KMS-11 (cell line): ENCODE results near the gene CDK10.

Source experiments
- H2AFZ ChIP-seq: fragments of 200-600 bp; sonication (generic); 2 replicates; pipeline ENCODE4 v1.6.1; 2016; ENCODE audit warnings: antibody characterized with exemption, mixed run types, low read depth
- H3K27ac ChIP-seq: fragments of 200-600 bp; sonication (generic); 2 replicates; pipeline ENCODE4 v1.6.1; 2016; ENCODE audit warnings: mild to moderate bottlenecking, mixed run types
- H3K27me3 ChIP-seq: fragments of 200-600 bp; sonication (generic); 2 replicates; pipeline ENCODE4 v1.6.1; 2017; ENCODE audit warnings: mild to moderate bottlenecking, low read depth, mixed run types, moderate library complexity; ENCODE audit not compliant: insufficient read depth
- H3K36me3 ChIP-seq: fragments of 200-600 bp; sonication (generic); 2 replicates; pipeline ENCODE4 v1.6.1; 2017; ENCODE audit warnings: mild to moderate bottlenecking, mixed run types; ENCODE audit not compliant: insufficient read depth
- H3K4me1 ChIP-seq: fragments of 200-600 bp; sonication (generic); 2 replicates; pipeline ENCODE4 v1.6.1; 2016; ENCODE audit warnings: mild to moderate bottlenecking, low read depth, mixed run types; ENCODE audit not compliant: poor library complexity, severe bottlenecking
- H3K4me2 ChIP-seq: fragments of 200-600 bp; sonication (generic); 2 replicates; pipeline ENCODE4 v1.7.0; 2016; ENCODE audit warnings: mild to moderate bottlenecking, mixed run types
- H3K4me3 ChIP-seq: fragments of 200-600 bp; sonication (generic); IDR thresholded peaks from 2 replicates; pipeline ENCODE4 v1.6.1; 2017; ENCODE audit warnings: low read depth, low read length, mixed read lengths; ENCODE audit not compliant: insufficient read depth
- H3K79me2 ChIP-seq: fragments of 200-600 bp; sonication (generic); 2 replicates; pipeline ENCODE4 v1.6.1; 2016; ENCODE audit warnings: low read depth, mixed run types; ENCODE audit not compliant: insufficient read depth
- H3K9ac ChIP-seq: fragments of 200-600 bp; sonication (generic); 2 replicates; pipeline ENCODE4 v1.6.1; 2016; ENCODE audit warnings: mild to moderate bottlenecking, mixed run types
- H4K20me1 ChIP-seq: fragments of 200-600 bp; sonication (generic); 2 replicates; pipeline ENCODE4 v1.6.1; 2016; ENCODE audit warnings: mild to moderate bottlenecking, mixed run types; ENCODE audit not compliant: insufficient read depth
- TF ChIP-seq, protein P1 (sequence below): fragments of 200-600 bp; sonication (generic); conservative IDR thresholded peaks from 2 replicates; pipeline ENCODE4 v1.6.1; 2017; ENCODE audit warnings: low read depth, mild to moderate bottlenecking, antibody characterized with exemption, low read length, moderate library complexity, mixed read lengths

Gene CDK10

DNA sequence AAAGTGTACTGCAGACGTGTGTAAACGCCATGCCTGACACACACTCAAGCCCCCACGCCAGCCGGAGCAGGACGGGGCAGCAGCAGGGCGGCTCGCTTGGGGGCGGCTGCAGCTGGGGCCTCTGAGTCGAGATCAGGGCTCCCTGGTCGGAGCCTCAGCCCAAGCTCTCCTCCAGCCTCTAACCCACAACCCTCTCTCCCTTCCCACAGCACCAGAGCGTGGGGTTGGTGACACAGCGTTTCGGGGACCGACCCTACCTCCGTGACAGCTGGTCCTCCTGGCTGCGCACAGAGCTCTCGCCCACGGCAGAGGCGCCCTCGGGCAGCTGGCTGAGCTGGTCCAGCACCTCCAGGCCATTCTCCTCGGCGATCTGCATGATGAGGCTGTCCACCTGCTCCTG lies 40.2 kb upstream of the CDK10 start:
- Histone ChIP-seq H3K79me2 (no peaks in the 10 kb centered on the region), H3K4me3 (no peak overlapping the region), H3K4me2 (no peak overlapping the region), H3K27me3 (0 out of 2 replicates have a peak, but pooled peaks cover 3% of the 10 kb centered on the region), H2AFZ (no peak overlapping the region), H3K36me3 (no peaks in the 10 kb centered on the region), H3K9ac (no peak overlapping the region), H3K4me1 (peaks cover 14% of the 10 kb centered on the region), H4K20me1 (no peaks in the 10 kb centered on the region), H3K27ac (no peak overlapping the region)
- TF ChIP-seq, protein P1, sequence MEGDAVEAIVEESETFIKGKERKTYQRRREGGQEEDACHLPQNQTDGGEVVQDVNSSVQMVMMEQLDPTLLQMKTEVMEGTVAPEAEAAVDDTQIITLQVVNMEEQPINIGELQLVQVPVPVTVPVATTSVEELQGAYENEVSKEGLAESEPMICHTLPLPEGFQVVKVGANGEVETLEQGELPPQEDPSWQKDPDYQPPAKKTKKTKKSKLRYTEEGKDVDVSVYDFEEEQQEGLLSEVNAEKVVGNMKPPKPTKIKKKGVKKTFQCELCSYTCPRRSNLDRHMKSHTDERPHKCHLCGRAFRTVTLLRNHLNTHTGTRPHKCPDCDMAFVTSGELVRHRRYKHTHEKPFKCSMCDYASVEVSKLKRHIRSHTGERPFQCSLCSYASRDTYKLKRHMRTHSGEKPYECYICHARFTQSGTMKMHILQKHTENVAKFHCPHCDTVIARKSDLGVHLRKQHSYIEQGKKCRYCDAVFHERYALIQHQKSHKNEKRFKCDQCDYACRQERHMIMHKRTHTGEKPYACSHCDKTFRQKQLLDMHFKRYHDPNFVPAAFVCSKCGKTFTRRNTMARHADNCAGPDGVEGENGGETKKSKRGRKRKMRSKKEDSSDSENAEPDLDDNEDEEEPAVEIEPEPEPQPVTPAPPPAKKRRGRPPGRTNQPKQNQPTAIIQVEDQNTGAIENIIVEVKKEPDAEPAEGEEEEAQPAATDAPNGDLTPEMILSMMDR: no peak

DNA sequence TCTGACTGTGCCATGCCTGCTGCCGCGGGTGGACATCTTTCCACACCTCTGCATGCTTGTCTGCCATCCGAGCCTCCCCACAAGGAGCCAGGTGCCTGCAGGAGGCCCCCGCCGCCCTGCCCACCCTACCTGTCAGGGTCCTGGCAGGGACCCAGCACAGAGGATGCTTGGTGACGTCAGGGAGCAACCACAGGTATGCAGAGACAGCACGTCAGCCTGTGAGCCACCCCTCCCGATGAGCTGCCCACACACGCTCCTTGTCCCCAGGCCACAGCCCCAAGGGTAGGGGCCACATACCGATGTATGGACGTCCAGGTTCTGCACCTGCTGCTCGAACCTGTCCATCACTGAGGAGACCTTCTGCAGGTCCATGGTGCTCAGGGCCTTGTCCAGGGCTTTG lies 39.6 kb upstream of the CDK10 start:
- Histone ChIP-seq H4K20me1 (no peaks in the 10 kb centered on the region), H3K36me3 (no peaks in the 10 kb centered on the region)

DNA sequence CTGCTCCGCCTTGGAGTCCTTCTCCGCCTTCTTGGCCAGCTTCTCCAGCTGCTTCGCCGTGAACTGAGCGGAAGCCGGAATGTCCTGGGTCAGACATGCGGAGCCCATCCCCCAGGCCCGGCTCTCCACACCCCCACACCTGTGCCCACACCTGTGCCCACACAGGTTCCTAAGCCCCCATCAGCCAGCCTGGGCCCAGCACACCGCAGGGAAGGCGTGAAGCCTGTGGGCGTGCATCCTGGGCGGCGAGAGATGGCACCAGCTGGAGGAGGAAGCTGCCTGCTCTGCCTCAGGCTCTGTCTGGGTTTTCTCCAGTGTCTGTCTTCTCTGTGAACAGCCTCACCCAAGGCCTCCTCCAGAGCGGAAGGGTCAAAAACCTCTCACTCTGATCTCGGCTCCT lies 34.9 kb upstream of the CDK10 start:
- H3K36me3 ChIP-seq: no peaks in the 10 kb centered on the region
- H3K27ac ChIP-seq: no peak overlapping the region
- no peaks in the 10 kb centered on the region for H3K27me3 ChIP-seq
- no peak overlapping the region for H3K4me2 ChIP-seq
- no peak overlapping the region for H3K4me3 ChIP-seq
- peaks cover 25% of the 10 kb centered on the region for H3K79me2 ChIP-seq
- no peaks in the 10 kb centered on the region for H4K20me1 ChIP-seq
- peaks cover 6% of the 10 kb centered on the region for H3K4me1 ChIP-seq
- no peak overlapping the region for H2AFZ ChIP-seq
- TF ChIP-seq, protein P1: no peak
- no peak overlapping the region for H3K9ac ChIP-seq

More for the DNA sequence above, 39.6 kb upstream of the CDK10 start:
- Histone ChIP-seq H2AFZ (no peak overlapping the region), H3K27me3 (no peaks in the 10 kb centered on the region), H3K27ac (no peak overlapping the region), H3K4me2 (no peak overlapping the region), H3K9ac (no peak overlapping the region), H3K79me2 (no peaks in the 10 kb centered on the region), H3K4me3 (no peak overlapping the region), H3K4me1 (peaks cover 8% of the 10 kb centered on the region)
- TF ChIP-seq, protein P1: no peak

DNA sequence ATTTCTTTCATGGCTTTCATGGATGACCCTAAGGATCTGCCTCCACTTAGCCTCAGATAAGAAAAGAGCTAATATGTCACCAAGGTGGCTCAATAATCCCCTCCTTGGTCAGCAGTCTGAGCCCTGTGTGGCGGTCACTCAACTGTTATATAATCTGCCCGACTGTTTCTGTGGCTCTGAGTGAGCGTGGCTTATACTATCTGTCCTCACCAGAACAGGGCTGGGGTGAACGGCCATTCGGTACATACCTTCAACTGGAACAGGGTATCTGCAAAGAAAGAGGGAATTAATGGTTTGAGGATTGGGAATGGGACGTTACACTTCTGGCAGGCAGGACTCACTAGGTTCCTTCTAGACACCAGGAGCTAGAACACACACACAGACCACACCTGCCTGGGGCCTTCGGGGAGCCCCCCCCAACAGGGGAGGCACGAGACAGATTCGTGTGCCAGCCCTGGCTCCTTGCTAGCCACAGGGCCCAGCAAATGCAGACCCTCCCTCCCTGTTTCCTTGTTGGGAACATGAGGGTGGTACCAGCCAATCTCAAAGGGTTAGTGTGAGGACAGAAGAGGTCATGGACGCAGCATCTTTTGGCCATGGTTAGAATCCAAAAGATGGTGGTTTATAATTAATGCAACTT lies 32.7 kb upstream of the CDK10 start:
- Histone ChIP-seq H3K27me3 (no peaks in the 10 kb centered on the region), H3K4me2 (no peak overlapping the region), H3K27ac (no peak overlapping the region), H2AFZ (no peak overlapping the region), H3K79me2 (peaks cover 39% of the 10 kb centered on the region), H3K4me3 (no peak overlapping the region), H3K9ac (no peak overlapping the region), H3K4me1 (peaks cover 12% of the 10 kb centered on the region), H3K36me3 (no peaks in the 10 kb centered on the region), H4K20me1 (no peaks in the 10 kb centered on the region)
- TF ChIP-seq, protein P1: no peak
